Naive thymus-derived CD4-positive, alpha-beta T cell (primary cell): ENCODE measurements around the gene VAMP8. TPM values are rescaled to one million over a fixed set of nuclear protein-coding genes. Genes with fewer than 3 reads are reported as not detected.
A peak's percentile ranks its signal among the peaks of the same experiment; 100 is the strongest.

Experiments
- ATAC-seq: fragments of 150-1000 bp; cut with Tn5 transposase; 2 replicates; pipeline ENCODE4 v1.10.0; 2021; ENCODE audit warnings: mild to moderate bottlenecking, moderate library complexity
- CTCF ChIA-PET: fragments of 350-600 bp; sonication (Branson Sonifier 250); formaldehyde crosslinking; loops from one replicate; lab custom pipeline; 2021; ENCODE audit warnings: antibody characterized with exemption; lab: Charles Lee
- POLR2A ChIA-PET: fragments of 350-600 bp; sonication (Branson Sonifier 250); formaldehyde crosslinking; loops from one replicate; lab custom pipeline; 2021; ENCODE audit warnings: antibody characterized with exemption, inconsistent platforms; lab: Charles Lee
- DNase-seq, 9 donors: peaks; one replicate each; pipeline versions ENCODE4 v3.0.0 to v3.0.0-alpha.2; 2020 to 2022; ENCODE audit warnings: mixed read lengths in 1 of 9
- H3K27ac ChIP-seq: one replicate; pipeline ENCODE4 v1.7.0; 2013; ENCODE audit warnings: mild to moderate bottlenecking, low read depth, low read length, moderate library complexity
- H3K27me3 ChIP-seq, 2 donors: one replicate each; pipeline ENCODE4 v1.7.0; 2013; ENCODE audit warnings: low read length in 2 of 2, mild to moderate bottlenecking in 2 of 2, moderate library complexity in 2 of 2; ENCODE audit not compliant: control insufficient read depth in 2 of 2, insufficient read depth in 2 of 2
- H3K36me3 ChIP-seq, 3 experiments: 1 replicate in 2 of 3; 2 replicates in 1 of 3; pipeline ENCODE4 v1.7.0; 2013; ENCODE audit warnings: low read length in 3 of 3, mild to moderate bottlenecking in 3 of 3, moderate library complexity in 1 of 3; ENCODE audit not compliant: insufficient read depth in 3 of 3, control insufficient read depth in 2 of 3
- H3K4me1 ChIP-seq, 2 donors: one replicate each; pipeline ENCODE4 v1.7.0; 2013; ENCODE audit warnings: low read length in 2 of 2, mild to moderate bottlenecking in 2 of 2, moderate library complexity in 1 of 2; ENCODE audit not compliant: control insufficient read depth in 2 of 2, insufficient read depth in 2 of 2
- H3K4me3 ChIP-seq: 2 replicates; pipeline ENCODE4 v1.7.0; 2013; ENCODE audit warnings: mild to moderate bottlenecking, low read length
- H3K9me3 ChIP-seq, 3 experiments: 1 replicate in 2 of 3; 2 replicates in 1 of 3; pipeline ENCODE4 v1.7.0; 2013; ENCODE audit warnings: low read length in 3 of 3; ENCODE audit not compliant: control insufficient read depth in 2 of 3
- H3K27ac Mint-ChIP-seq, 9 donors: one replicate each; pipeline ENCODE4 v1.8.0; 2020 to 2022; ENCODE audit warnings: mixed read lengths in 9 of 9, mild to moderate bottlenecking in 8 of 9, moderate library complexity in 5 of 9, inconsistent platforms in 2 of 9
- H3K27me3 Mint-ChIP-seq, 5 donors: one replicate each; pipeline ENCODE4 v1.8.0; 2021 to 2022; ENCODE audit warnings: mixed read lengths in 5 of 5, mild to moderate bottlenecking in 1 of 5
- H3K36me3 Mint-ChIP-seq, 5 donors: one replicate each; pipeline ENCODE4 v1.8.0; 2020 to 2022; ENCODE audit warnings: mixed read lengths in 5 of 5, mild to moderate bottlenecking in 3 of 5, inconsistent platforms in 1 of 5
- H3K4me1 Mint-ChIP-seq, 7 donors: one replicate each; pipeline ENCODE4 v1.8.0; 2020 to 2022; ENCODE audit warnings: mixed read lengths in 7 of 7, mild to moderate bottlenecking in 3 of 7, inconsistent platforms in 1 of 7
- H3K4me3 Mint-ChIP-seq, 10 donors: one replicate each; pipeline ENCODE4 v1.8.0; 2020 to 2022; ENCODE audit warnings: mild to moderate bottlenecking in 10 of 10, mixed read lengths in 10 of 10, moderate library complexity in 6 of 10, inconsistent platforms in 2 of 10
- H3K9me3 Mint-ChIP-seq, 11 donors: one replicate each; pipeline ENCODE4 v1.8.0; 2020 to 2022; ENCODE audit warnings: mixed read lengths in 11 of 11, mild to moderate bottlenecking in 4 of 11, inconsistent platforms in 1 of 11, moderate library complexity in 1 of 11
- intact Hi-C, 2 donors: fragments of 100-400 bp; cut with micrococcal nuclease; formaldehyde crosslinking; loops; one replicate each; pipeline ENCODE4 v1.15.1; 2023
- polyA plus RNA-seq, 2 donors: library from polyadenylated mRNA; unstranded; fragments of 300-500 nt; fragmentation: Illumina TruSeq; gene quantifications; one replicate each; pipeline ENCODE4 v1.2.3, GENCODE V29; 2021
- total RNA-seq, 6 experiments: library from RNA in 5 of 6; stranded (reverse) in 5 of 6; gene quantifications; 1 replicate in 5 of 6; 2 replicates in 1 of 6; pipeline ENCODE4 v1.2.3 and lab custom pipeline; 2021 to 2026

Gene VAMP8
- total RNA-seq (100 to 1,000 TPM in 2 of 5 experiments, 10 to 100 TPM in 3; 55.1 to 137 (median 83.2) TPM), polyA plus RNA-seq (100 to 1,000 TPM; 312 to 347 TPM), total RNA-seq (lab: John Stamatoyannopoulos, UW) (19.7 reads per million, percentile 50 among the genes with 10 or more reads in this experiment)

DNA sequence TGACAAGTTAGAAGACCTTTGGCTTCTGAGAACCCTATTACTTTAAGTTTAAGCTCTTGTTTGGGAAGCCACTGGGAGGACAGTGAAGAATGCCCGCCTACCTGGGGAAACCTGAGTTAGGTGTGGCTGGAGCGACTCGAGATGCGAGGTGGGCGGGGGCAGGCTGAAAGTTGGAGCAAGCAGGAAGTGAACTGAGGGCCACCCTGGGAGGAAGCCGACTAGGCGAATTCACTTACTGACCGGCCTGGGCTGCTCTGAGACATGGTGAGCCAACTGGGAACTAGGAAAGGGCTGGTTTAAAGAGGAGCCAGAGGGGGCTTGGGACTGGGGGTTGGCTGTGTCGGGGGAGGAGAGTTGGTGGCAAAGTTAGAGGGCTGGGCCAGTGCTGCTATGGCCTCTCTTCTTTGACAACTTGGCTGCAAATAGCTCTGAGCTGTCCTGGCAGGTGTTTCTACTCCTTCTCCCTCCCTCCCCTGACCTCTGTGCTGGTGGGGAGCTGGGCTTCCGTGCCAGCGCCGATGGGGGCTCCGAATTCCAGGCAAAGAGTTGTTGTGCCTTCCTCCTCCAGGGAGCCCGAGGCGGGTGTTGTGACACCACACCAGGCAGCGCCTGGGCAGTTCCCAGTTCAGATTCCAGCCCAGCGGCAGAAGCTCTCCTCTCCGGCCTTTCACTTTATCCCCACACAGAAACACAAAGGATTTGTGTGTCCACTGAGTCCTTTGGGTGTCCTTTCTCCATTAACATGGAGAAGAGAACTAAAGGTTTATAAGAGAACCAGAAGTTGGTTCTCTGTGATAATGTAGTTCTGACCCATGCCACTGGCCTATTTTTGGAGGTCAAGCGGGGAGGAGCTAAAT is at the start of gene VAMP8:
TSS of gene VAMP8 (plus strand) at position 201 of the 857 bp plus-strand sequence. CDS start at position 262, 61 bp downstream.
- Histone ChIP-seq H3K4me3 (peak within 1 kb of the TSS; percentile 78), H3K4me1 (peaks cover 12 to 28% of the 10 kb centered on the region in 2 donors), H3K36me3 (peaks cover 0 to 13% (median 0%) of the 10 kb centered on the region in 3 experiments), H3K9me3 (no peaks in the 10 kb centered on the region), H3K27me3 (no peaks in the 10 kb centered on the region), H3K27ac (peak within 1 kb of the TSS; percentile 86)
- DNase-seq: peak in 8 of 9 donors; percentile 43 to 61 (median 46)
- ChIA-PET CTCF (no interaction called here), POLR2A (interaction anchor here (0.6 to 5.7 kb wide), 12 partner anchors 10 to 251 kb away, joined by 3 to 50 read pairs (median 6); partner anchors contain the start of genes GGCX, MAT2A, RNF181 and SH2D6)
- intact Hi-C loops: loop anchor here (1.0 to 5.0 kb wide), 5 partner anchors 8 to 35 kb away; partner anchors contain the start of genes GGCX (in 2 of the 2), C2orf68 (in 1 of the 2), RNF181 (in 1 of the 2) and TMEM150A (in 1 of the 2)
- peaks cover 0 to 2% (median 0%) of the 10 kb centered on the region in 11 donors for H3K9me3 Mint-ChIP-seq
- peak within 1 kb of the TSS; percentile 74 to 99 (median 94) for H3K27ac Mint-ChIP-seq
- peak; percentile 82 for ATAC-seq
- peak within 1 kb of the TSS; percentile 89 to 96 (median 92) for H3K4me3 Mint-ChIP-seq
- peaks cover 0 to 2% (median 0%) of the 10 kb centered on the region in 5 donors for H3K27me3 Mint-ChIP-seq
- H3K36me3 Mint-ChIP-seq: peaks cover 0 to 17% (median 11%) of the 10 kb centered on the region in 5 donors
- H3K4me1 Mint-ChIP-seq: peaks cover 28 to 47% (median 39%) of the 10 kb centered on the region in 7 donors

- Histone ChIP-seq H3K4me1 (no peaks in the 10 kb centered on the region), H3K4me3 (no peak overlapping the region), H3K27me3 (no peaks in the 10 kb centered on the region), H3K36me3 (no peaks in the 10 kb centered on the region), H3K9me3 (no peaks in the 10 kb centered on the region), H3K27ac (no peak overlapping the region)
- intact Hi-C loops: loop anchor here in 1 of 2 donors (10.0 kb wide), 1 partner anchor 63 kb away; no protein-coding TSS in a partner anchor
- DNase-seq: no peak
- ChIA-PET CTCF (no interaction called here), POLR2A (no interaction called here)
- Mint-ChIP-seq H3K9me3 (no peaks in the 10 kb centered on the region), H3K4me3 (no peak overlapping the region), H3K27ac (no peak overlapping the region), H3K36me3 (no peaks in the 10 kb centered on the region), H3K27me3 (peaks cover 0 to 35% (median 5%) of the 10 kb centered on the region in 5 donors), H3K4me1 (peaks cover 0 to 5% (median 0%) of the 10 kb centered on the region in 7 donors)
- no peak for ATAC-seq
Measured at GRCh38 chr2:85527787-85528186, 49.6 kb upstream of the VAMP8 start.

GRCh38 chr2:85528355-85528754 is 49.0 kb upstream of the VAMP8 start:
- H3K27ac Mint-ChIP-seq: no peak overlapping the region
- intact Hi-C loops: loop anchor here in 1 of 2 donors (10.0 kb wide), 1 partner anchor 64 kb away; no protein-coding TSS in a partner anchor
- H3K4me3 Mint-ChIP-seq: no peak overlapping the region
- Histone ChIP-seq H3K27me3 (no peaks in the 10 kb centered on the region), H3K36me3 (no peaks in the 10 kb centered on the region), H3K4me1 (no peaks in the 10 kb centered on the region), H3K4me3 (no peak overlapping the region), H3K9me3 (no peaks in the 10 kb centered on the region), H3K27ac (no peak overlapping the region)
- ATAC-seq (no peak), DNase-seq (no peak)
- ChIA-PET POLR2A (no interaction called here), CTCF (no interaction called here)
- H3K27me3 Mint-ChIP-seq: peaks cover 0 to 35% (median 5%) of the 10 kb centered on the region in 5 donors
- H3K36me3 Mint-ChIP-seq: no peaks in the 10 kb centered on the region
- no peaks in the 10 kb centered on the region for H3K9me3 Mint-ChIP-seq
- peaks cover 0 to 5% (median 0%) of the 10 kb centered on the region in 7 donors for H3K4me1 Mint-ChIP-seq

- Histone ChIP-seq H3K27ac (no peak overlapping the region), H3K4me3 (no peak overlapping the region), H3K27me3 (no peaks in the 10 kb centered on the region), H3K36me3 (no peaks in the 10 kb centered on the region), H3K9me3 (no peaks in the 10 kb centered on the region), H3K4me1 (no peaks in the 10 kb centered on the region)
- H3K36me3 Mint-ChIP-seq: no peaks in the 10 kb centered on the region
- ChIA-PET POLR2A (interaction anchor here (0.7 kb wide), 1 partner anchor 85 kb away, joined by 4 read pairs; no protein-coding TSS in a partner anchor), CTCF (interaction anchor here (0.5 to 0.6 kb wide), 2 partner anchors 19 to 127 kb away, joined by 3 to 5 read pairs; no protein-coding TSS in a partner anchor)
- intact Hi-C loops: loop anchor here in 1 of 2 donors (10.0 kb wide), 1 partner anchor 65 kb away; no protein-coding TSS in a partner anchor
- H3K27ac Mint-ChIP-seq: no peak overlapping the region
- no peak for DNase-seq
- H3K4me3 Mint-ChIP-seq: no peak overlapping the region
- H3K27me3 Mint-ChIP-seq: peaks cover 0 to 35% (median 5%) of the 10 kb centered on the region in 5 donors
- H3K9me3 Mint-ChIP-seq: no peaks in the 10 kb centered on the region
- no peak for ATAC-seq
- no peaks in the 10 kb centered on the region for H3K4me1 Mint-ChIP-seq
Measured at GRCh38 chr2:85529809-85530208, 47.6 kb upstream of the VAMP8 start.

DNA sequence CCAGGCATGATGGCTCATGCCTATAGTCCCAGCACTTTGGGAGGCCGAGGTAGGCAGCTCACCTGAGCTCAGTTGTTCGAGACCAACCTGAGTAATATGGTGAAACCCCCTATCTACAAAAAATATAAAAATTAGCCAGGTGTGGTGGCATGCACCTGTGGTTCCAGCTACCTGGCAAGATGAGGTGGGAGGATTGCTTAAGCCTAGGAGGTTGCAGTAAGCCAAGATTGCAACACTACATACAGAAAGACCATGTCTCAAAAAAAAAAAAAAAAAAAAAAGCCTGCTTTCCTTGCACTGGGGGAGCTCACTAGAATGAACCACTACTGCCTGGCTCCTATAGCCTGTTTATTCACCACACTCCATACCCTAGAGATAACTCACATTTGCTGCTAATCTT is 45.8 kb upstream of the VAMP8 start:
- peaks cover 0 to 1% (median 0%) of the 10 kb centered on the region in 11 donors for H3K9me3 Mint-ChIP-seq
- Histone ChIP-seq H3K36me3 (no peaks in the 10 kb centered on the region), H3K4me3 (no peak overlapping the region), H3K27ac (no peak overlapping the region), H3K9me3 (no peaks in the 10 kb centered on the region), H3K4me1 (no peaks in the 10 kb centered on the region), H3K27me3 (no peaks in the 10 kb centered on the region)
- ChIA-PET CTCF (interaction anchor here (0.6 to 1.4 kb wide), 2 partner anchors 20 to 29 kb away, joined by 3 to 5 read pairs; no protein-coding TSS in a partner anchor), POLR2A (interaction anchor here (0.6 to 0.9 kb wide), 2 partner anchors 14 to 77 kb away, joined by 3 read pairs; no protein-coding TSS in a partner anchor)
- H3K4me3 Mint-ChIP-seq: no peak overlapping the region
- intact Hi-C loops: no loop called here
- peaks cover 0 to 7% (median 4%) of the 10 kb centered on the region in 7 donors for H3K4me1 Mint-ChIP-seq
- peaks cover 0 to 30% (median 5%) of the 10 kb centered on the region in 5 donors for H3K27me3 Mint-ChIP-seq
- ATAC-seq (no peak), DNase-seq (no peak)
- no peaks in the 10 kb centered on the region for H3K36me3 Mint-ChIP-seq
- no peak overlapping the region for H3K27ac Mint-ChIP-seq

- intact Hi-C loops: no loop called here
- H3K27ac ChIP-seq: no peak overlapping the region
- Mint-ChIP-seq H3K9me3 (peaks cover 0 to 1% (median 0%) of the 10 kb centered on the region in 11 donors), H3K27ac (no peak overlapping the region), H3K36me3 (no peaks in the 10 kb centered on the region), H3K4me1 (peaks cover 6 to 20% (median 18%) of the 10 kb centered on the region in 7 donors), H3K4me3 (no peak overlapping the region), H3K27me3 (peaks cover 0 to 15% (median 0%) of the 10 kb centered on the region in 5 donors)
- no peaks in the 10 kb centered on the region for H3K9me3 ChIP-seq
- ChIA-PET POLR2A (no interaction called here), CTCF (interaction anchor here (0.7 to 1.0 kb wide), 2 partner anchors 19 to 113 kb away, joined by 3 to 5 read pairs; no protein-coding TSS in a partner anchor)
- H3K27me3 ChIP-seq: no peaks in the 10 kb centered on the region
- peaks cover 0 to 5% (median 0%) of the 10 kb centered on the region in 3 experiments for H3K36me3 ChIP-seq
- H3K4me1 ChIP-seq: peaks cover 8 to 10% of the 10 kb centered on the region in 2 donors
- H3K4me3 ChIP-seq: no peak overlapping the region
- ATAC-seq (no peak), DNase-seq (no peak)
Measured at GRCh38 chr2:85534099-85534498, 43.3 kb upstream of the VAMP8 start.
